Adrenal gland (tissue), 5 donors: Measurements from ENCODE around the gene IFRD2.

Experiments used
- POLR2A ChIP-seq, 2 donors: fragments of 450-650 bp; IDR thresholded peaks; one replicate each; pipeline ENCODE4 v1.6.1; 2017; ENCODE audit warnings: antibody characterized with exemption in 2 of 2, mild to moderate bottlenecking in 2 of 2, moderate library complexity in 1 of 2
- TF ChIP-seq, protein P1 (sequence below), 6 experiments: fragments of 450-650 bp in 4 of 6; fragments of 200-600 bp in 2 of 6; sonication (generic) in 1 of 6; IDR thresholded peaks; 1 replicate in 5 of 6; 2 replicates in 1 of 6; pipeline versions ENCODE4 v1.5.1 to v1.8.0; 2016 to 2021; ENCODE audit warnings: antibody characterized with exemption in 6 of 6, mild to moderate bottlenecking in 2 of 6, moderate library complexity in 1 of 6
- donor health status: DM: no; HTN: no; CAD: no.

DNA sequence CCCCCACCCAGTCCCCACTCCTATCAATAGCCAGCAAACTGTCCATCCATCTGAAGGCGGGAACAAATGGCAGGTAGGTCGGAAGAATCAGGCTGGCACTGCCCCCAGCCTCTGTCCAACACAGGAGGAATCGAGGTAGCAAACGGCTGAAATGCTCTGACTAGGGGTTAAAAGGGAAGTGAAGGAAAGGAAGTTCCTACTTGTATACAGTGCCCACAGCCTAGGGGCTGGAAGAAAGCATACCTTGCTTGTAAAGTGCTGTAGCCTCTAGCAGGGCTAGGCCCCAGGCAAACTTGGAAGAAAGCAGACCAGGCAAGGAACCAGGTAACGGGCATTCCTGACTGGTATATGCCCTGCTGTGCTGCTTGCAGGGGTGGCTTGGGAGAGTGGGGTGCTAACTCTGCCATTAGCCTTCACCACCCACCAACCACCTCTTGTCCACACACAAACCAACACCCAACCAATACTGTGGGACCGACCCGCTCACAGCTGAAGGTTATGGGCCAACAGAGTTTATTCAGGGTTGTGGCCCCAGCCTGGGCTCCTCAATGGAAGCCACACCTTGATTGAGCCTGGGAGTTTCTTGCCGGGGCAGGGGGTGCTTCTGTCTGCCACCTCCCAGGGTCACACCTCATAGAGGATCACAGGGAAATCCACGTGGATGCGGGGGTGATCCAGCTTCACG lies 33.4 kb upstream of the IFRD2 start:
- TF ChIP-seq, protein P1, sequence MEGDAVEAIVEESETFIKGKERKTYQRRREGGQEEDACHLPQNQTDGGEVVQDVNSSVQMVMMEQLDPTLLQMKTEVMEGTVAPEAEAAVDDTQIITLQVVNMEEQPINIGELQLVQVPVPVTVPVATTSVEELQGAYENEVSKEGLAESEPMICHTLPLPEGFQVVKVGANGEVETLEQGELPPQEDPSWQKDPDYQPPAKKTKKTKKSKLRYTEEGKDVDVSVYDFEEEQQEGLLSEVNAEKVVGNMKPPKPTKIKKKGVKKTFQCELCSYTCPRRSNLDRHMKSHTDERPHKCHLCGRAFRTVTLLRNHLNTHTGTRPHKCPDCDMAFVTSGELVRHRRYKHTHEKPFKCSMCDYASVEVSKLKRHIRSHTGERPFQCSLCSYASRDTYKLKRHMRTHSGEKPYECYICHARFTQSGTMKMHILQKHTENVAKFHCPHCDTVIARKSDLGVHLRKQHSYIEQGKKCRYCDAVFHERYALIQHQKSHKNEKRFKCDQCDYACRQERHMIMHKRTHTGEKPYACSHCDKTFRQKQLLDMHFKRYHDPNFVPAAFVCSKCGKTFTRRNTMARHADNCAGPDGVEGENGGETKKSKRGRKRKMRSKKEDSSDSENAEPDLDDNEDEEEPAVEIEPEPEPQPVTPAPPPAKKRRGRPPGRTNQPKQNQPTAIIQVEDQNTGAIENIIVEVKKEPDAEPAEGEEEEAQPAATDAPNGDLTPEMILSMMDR (IDR thresholded peaks at IDR 0.05), result no peak
- TF ChIP-seq POLR2A (IDR thresholded peaks at IDR 0.05), result no peak
